Sigmoid colon (tissue), 7 donors: ENCODE data around the gene GAREM1. TPM values are rescaled to one million over a fixed set of nuclear protein-coding genes. Genes with fewer than 3 reads are reported as not detected.
"Not testable (repeated sequence)": the region's sequence is repeated elsewhere in the genome, so short reads cannot be mapped to it uniquely, and the experiment has no call there.

Source experiments
- DNase-seq: peaks from one replicate; pipeline ENCODE4 v3.0.0-alpha.2; 2019
- H3K27ac ChIP-seq, 4 donors: fragments of 200-600 bp; sonication (generic); one replicate each; pipeline ENCODE4 v1.5.1; 2016 to 2019; ENCODE audit warnings: mild to moderate bottlenecking in 1 of 4
- H3K27me3 ChIP-seq, 3 donors: fragments of 200-600 bp; sonication (generic); one replicate each; pipeline ENCODE4 v1.5.1; 2019; ENCODE audit warnings: mild to moderate bottlenecking in 1 of 3
- H3K36me3 ChIP-seq, 4 donors: fragments of 200-600 bp; sonication (generic); one replicate each; pipeline ENCODE4 v1.5.1; 2016 to 2019
- H3K4me1 ChIP-seq, 4 donors: fragments of 200-600 bp; sonication (generic); one replicate each; pipeline ENCODE4 v1.5.1; 2017 to 2019
- H3K4me3 ChIP-seq, 4 donors: fragments of 200-600 bp; sonication (generic); one replicate each; pipeline ENCODE4 v1.5.1; 2017 to 2019; ENCODE audit warnings: mild to moderate bottlenecking in 2 of 4, moderate library complexity in 1 of 4
- H3K9me3 ChIP-seq, 4 donors: fragments of 200-600 bp in 3 of 4; sonication (generic) in 3 of 4; one replicate each; pipeline versions ENCODE4 v1.5.1 to v1.6.1; 2013 to 2019
- CTCF ChIP-seq, 4 experiments: fragments of 450-650 bp in 3 of 4; fragments of 200-600 bp in 1 of 4; IDR thresholded peaks; one replicate each; pipeline ENCODE4 v1.5.1; 2016 to 2019; ENCODE audit warnings: antibody characterized with exemption in 4 of 4, mild to moderate bottlenecking in 3 of 4, moderate library complexity in 2 of 4
- EP300 ChIP-seq, 4 donors: sonication (generic); formaldehyde crosslinking; IDR thresholded peaks; one replicate each; pipeline ENCODE4 v1.6.1; 2017; ENCODE audit warnings: antibody characterized with exemption in 4 of 4
- POLR2A ChIP-seq, 2 donors: fragments of 450-650 bp; IDR thresholded peaks; one replicate each; pipeline ENCODE4 v1.6.1; 2016; ENCODE audit warnings: antibody characterized with exemption in 2 of 2, mild to moderate bottlenecking in 2 of 2, moderate library complexity in 2 of 2
- POLR2AphosphoS5 ChIP-seq, 4 donors: sonication (generic); formaldehyde crosslinking; IDR thresholded peaks; one replicate each; pipeline ENCODE4 v1.6.1; 2017; ENCODE audit warnings: antibody characterized with exemption in 4 of 4
- WGBS, 2 donors: extraction: QIAGEN DNeasy Blood & Tissue Kit; methylation state at CpG; one replicate each; pipeline ENCODE4 v1.1.7; 2013; 5-methylcytosine and 5-hydroxymethylcytosine counted together
- intact Hi-C: fragments of 100-400 bp; cut with DNase I; formaldehyde crosslinking; loops from one replicate; pipeline ENCODE4 v1.15.1; 2023
- polyA plus RNA-seq, 3 donors: library from polyadenylated mRNA; stranded (reverse); fragments of 200-250 nt; gene quantifications; one replicate each; pipeline ENCODE4 v1.2.3, GENCODE V29; 2013
- total RNA-seq, 4 donors: library from RNA; depleted of rRNA; stranded (reverse); fragments of >200 nt; gene quantifications; one replicate each; pipeline ENCODE4 v1.1.0, GENCODE V29; 2016
- donor health status: healthy with polysubstance abuse.
- donor health status: Bipolar disorder and iron deficiency.
- donor health status: healthy.

GAREM1 gene
- total and polyA plus RNA-seq, 7 donors = 4.9 to 11.8 (median 6.6) TPM

GRCh38 chr18:32478807-32479206, 8.1 kb upstream of the GAREM1 start:
- intact Hi-C loops = no loop called here
- no peak for DNase-seq
- no peaks in the 10 kb centered on the region for H3K4me1 ChIP-seq
- no peak overlapping the region for H3K27ac ChIP-seq
- no peak overlapping the region for H3K4me3 ChIP-seq
- no peaks in the 10 kb centered on the region for H3K9me3 ChIP-seq
- H3K36me3 ChIP-seq = no peaks in the 10 kb centered on the region
- H3K27me3 ChIP-seq = no peaks in the 10 kb centered on the region
- 75 to 76% methylated on average over 1 of the region's 1 CpG for WGBS, 2 donors
- TF ChIP-seq POLR2A (IDR thresholded peaks at IDR 0.05) (no peak), EP300 (IDR thresholded peaks at IDR 0.05) (no peak), CTCF (IDR thresholded peaks at IDR 0.05) (no peak), POLR2AphosphoS5 (IDR thresholded peaks at IDR 0.05) (no peak)

GRCh38 chr18:32478317-32478716, 7.6 kb upstream of the GAREM1 start:
- Histone ChIP-seq H3K27me3 (no peaks in the 10 kb centered on the region), H3K9me3 (no peaks in the 10 kb centered on the region), H3K27ac (no peak overlapping the region), H3K4me3 (no peak overlapping the region), H3K36me3 (no peaks in the 10 kb centered on the region), H3K4me1 (no peaks in the 10 kb centered on the region)
- no peak for DNase-seq
- intact Hi-C loops = no loop called here
- TF ChIP-seq EP300 (IDR thresholded peaks at IDR 0.05) (no peak), POLR2AphosphoS5 (IDR thresholded peaks at IDR 0.05) (no peak), POLR2A (IDR thresholded peaks at IDR 0.05) (no peak), CTCF (IDR thresholded peaks at IDR 0.05) (no peak)
- 75 to 82% methylated on average over 1 of the region's 1 CpG for WGBS, 2 donors

- Histone ChIP-seq H3K4me1 (peaks cover 0 to 7% (median 6%) of the 10 kb centered on the region in 4 donors), H3K36me3 (no peaks in the 10 kb centered on the region), H3K27ac (no peak overlapping the region), H3K4me3 (no peak overlapping the region), H3K9me3 (no peaks in the 10 kb centered on the region), H3K27me3 (no peaks in the 10 kb centered on the region)
- WGBS, 2 donors = 88 to 90% methylated on average over 2 of the region's 2 CpGs
- intact Hi-C loops = no loop called here
- DNase-seq = no peak
- no peak for TF ChIP-seq EP300 (IDR thresholded peaks at IDR 0.05)
- TF ChIP-seq POLR2AphosphoS5 (IDR thresholded peaks at IDR 0.05) = no peak
- TF ChIP-seq CTCF (IDR thresholded peaks at IDR 0.05) = no peak
- no peak for TF ChIP-seq POLR2A (IDR thresholded peaks at IDR 0.05)
Measured at GRCh38 chr18:32476106-32476505, 5.4 kb upstream of the GAREM1 start.

GRCh38 chr18:32475069-32475468, 4.4 kb upstream of the GAREM1 start:
- H3K27me3 ChIP-seq, intact Hi-C loops, H3K4me3 ChIP-seq, H3K27ac ChIP-seq, H3K4me1 ChIP-seq, H3K36me3 ChIP-seq, DNase-seq, H3K9me3 ChIP-seq: not testable (repeated sequence)
- WGBS, 2 donors = 95% methylated on average over 12 of the region's 12 CpGs

- Histone ChIP-seq H3K27ac (no peak overlapping the region), H3K27me3 (no peaks in the 10 kb centered on the region), H3K36me3 (no peaks in the 10 kb centered on the region), H3K9me3 (no peaks in the 10 kb centered on the region), H3K4me3 (no peak overlapping the region), H3K4me1 (peaks cover 0 to 21% (median 17%) of the 10 kb centered on the region in 4 donors)
- no peak for TF ChIP-seq CTCF (IDR thresholded peaks at IDR 0.05)
- TF ChIP-seq EP300 (IDR thresholded peaks at IDR 0.05) = no peak
- TF ChIP-seq POLR2A (IDR thresholded peaks at IDR 0.05) = no peak
- TF ChIP-seq POLR2AphosphoS5 (IDR thresholded peaks at IDR 0.05) = no peak
- no peak for DNase-seq
- intact Hi-C loops = loop anchor here (5.0 kb wide), 1 partner anchor 79 kb away; no protein-coding TSS in a partner anchor
Measured at GRCh38 chr18:32473325-32473724, 2.6 kb upstream of the GAREM1 start.
